Activated CD8-positive, alpha-beta memory T cell treated with anti-CD3 and anti-CD28 coated beads, Interleukin-2, amount 50 U/mL, for 1 hour (primary cell): ENCODE data around the gene CD44.
A peak's percentile ranks its signal among the peaks of the same experiment; 100 is the strongest.

Experiments
- DNase-seq: peaks from one replicate; pipeline ENCODE4 v3.0.0-alpha.2; 2020; ENCODE audit errors: extremely low read depth

CD44 gene

GRCh38 chr11:35177370-35177769 lies 38.4 kb downstream of the CD44 start:
- peak; percentile 28 for DNase-seq

DNA sequence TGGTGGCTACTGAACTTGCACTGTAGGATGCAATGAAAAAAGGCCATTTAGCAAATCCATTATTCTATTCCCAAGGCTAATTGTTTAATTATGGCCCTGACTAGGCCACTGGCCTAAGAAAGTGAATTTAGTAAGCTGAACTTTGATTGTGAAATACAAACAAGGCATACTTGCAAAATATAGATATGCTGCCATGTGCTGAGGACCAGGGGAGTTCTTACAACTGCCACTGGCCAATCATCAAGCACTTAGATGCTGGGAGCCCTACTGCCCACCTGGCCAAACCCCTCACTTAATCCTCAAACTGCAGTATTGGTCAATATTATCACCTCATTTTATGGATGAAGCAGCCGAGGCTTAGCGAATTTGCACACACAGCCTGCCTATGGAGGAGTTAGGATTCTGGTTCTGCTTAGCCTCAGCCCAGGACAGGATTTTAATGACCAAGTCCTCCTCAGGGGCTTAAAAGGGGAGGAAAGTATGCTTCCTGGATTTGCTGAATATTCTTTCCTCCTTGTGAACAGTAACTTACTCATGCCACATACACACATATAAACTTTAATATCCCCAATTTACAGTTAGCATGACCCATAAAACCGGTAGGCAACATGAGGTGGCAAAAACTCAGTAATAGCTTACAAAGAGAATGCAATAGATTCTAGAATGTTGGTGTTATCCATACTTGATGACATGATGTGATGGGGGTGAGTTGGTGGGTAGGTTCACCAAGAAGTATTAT lies 39.3 kb downstream of the CD44 start:
- DNase-seq: no peak

- DNase-seq: no peak
Observed at GRCh38 chr11:35178873-35179272, 39.9 kb downstream of the CD44 start.

DNA sequence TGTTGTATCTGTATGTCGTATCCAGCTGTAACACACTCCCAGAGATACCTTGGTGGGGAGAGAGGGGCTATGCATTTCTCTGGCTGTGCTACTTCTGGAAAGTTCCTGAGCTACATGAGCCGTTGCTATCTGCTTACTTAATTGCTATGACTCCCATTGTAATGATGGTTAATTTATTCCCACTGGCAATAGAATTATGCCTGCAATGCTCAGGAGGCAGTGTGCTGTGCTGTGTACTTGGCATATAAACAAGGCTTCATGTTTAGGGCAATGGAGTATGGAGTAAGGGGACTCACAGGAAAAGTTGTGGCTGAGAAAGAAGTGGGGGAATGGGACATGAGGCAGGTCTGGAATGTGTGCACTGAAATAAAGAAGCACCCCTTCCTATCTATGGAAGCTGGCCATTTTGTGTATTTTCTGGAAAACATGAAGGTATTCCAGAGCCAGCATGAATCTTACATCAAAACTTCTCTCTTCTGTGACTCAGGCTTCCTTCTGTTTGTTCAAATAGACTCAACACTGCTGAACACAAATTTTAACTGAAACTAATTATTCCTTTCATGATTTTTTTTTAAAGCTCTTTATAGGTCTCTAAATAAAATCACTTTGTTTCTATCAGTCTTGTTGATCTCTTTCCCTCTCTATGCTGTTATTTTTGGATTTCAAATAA lies 40.6 kb downstream of the CD44 start:
- DNase-seq: no peak

GRCh38 chr11:35180317-35181233 lies 41.6 kb downstream of the CD44 start:
- no peak for DNase-seq

- no peak for DNase-seq
Observed at GRCh38 chr11:35182317-35182939, 43.5 kb downstream of the CD44 start.

- no peak for DNase-seq
Observed at GRCh38 chr11:35183326-35183925, 44.5 kb downstream of the CD44 start.

DNA sequence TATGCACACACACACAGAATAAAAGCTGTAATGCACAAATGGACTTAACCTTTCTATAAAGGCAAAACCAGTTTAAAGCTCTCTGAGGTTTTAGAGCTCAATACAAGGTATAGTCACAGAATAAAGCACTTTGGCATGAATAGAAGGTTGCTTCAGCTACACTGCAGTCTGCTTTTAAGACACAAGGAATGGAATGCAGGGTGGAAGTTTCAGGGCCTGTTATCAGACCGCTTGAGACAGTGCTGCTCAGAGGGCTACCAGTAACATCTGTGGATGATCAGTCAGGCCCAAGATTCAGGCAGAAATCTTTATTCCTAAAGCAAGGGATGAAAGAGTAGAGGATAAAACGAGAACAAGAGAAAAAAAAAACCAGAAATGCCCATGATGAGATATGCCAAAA lies 46.7 kb downstream of the CD44 start:
- DNase-seq: no peak

- DNase-seq: no peak
Observed at GRCh38 chr11:35187996-35188395, 49.0 kb downstream of the CD44 start.

GRCh38 chr11:35190804-35191348 lies 51.9 kb downstream of the CD44 start:
- DNase-seq: no peak

DNA sequence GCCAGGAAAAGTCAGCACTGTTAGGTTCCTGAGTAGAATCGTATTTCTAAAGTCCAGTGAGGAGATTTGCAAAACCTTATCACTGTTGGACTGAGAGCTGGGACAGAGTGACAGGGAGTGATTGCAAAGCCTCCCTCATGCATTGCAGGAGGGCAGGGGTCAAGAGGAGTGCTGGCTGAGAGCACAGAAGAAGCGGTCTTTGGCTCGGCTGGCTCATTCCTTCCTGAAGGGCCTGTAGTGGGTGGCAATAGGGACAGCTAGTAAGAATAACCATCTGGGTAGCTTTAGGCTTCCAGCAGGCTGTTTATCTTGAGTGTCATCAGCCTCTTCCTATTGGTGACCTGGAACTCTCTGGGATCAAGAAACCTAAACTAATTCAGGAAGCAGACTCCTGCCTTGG lies 53.4 kb downstream of the CD44 start:
- no peak for DNase-seq

DNA sequence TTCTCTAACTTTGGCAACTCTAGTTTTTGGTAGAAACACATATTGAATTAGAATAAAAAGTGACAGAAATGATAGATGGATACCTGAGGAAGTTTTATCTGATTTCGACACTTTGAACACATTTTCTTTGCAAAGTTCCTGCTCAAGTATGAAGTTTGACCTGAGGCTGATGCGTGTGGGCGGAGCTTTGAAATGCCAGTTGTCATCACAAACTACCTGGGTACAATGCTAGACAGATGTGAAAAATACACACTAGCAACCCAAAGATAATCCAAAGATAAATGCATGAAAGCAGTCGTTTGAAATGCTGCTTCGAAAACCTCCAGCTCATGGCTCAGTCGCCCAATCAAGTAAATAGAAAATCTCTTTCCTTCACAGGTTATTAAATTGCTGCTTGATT lies 54.8 kb downstream of the CD44 start:
- DNase-seq: no peak

DNA sequence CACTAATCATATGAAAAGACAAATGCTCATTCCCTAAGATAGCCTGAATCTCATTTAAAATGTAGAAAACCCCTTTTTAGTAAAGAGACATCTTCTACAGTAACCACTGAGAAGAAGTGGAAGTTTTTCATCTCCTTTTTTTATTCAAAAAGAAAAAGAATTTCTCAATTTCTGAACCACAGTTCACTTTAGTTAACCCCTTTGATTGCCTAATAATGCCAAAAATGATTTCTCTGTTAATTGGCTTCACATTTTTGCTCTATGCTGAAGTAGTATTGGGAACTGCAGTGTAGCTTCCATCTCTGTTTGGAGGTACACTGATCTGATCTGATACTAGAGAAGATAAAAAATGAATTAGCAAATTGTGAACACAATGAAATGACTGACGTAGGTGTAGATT lies 58.3 kb downstream of the CD44 start:
- DNase-seq: no peak

- no peak for DNase-seq
Observed at GRCh38 chr11:35200811-35201341, 61.9 kb downstream of the CD44 start.

- DNase-seq: no peak
Observed at GRCh38 chr11:35204614-35205013, 65.6 kb downstream of the CD44 start.

DNA sequence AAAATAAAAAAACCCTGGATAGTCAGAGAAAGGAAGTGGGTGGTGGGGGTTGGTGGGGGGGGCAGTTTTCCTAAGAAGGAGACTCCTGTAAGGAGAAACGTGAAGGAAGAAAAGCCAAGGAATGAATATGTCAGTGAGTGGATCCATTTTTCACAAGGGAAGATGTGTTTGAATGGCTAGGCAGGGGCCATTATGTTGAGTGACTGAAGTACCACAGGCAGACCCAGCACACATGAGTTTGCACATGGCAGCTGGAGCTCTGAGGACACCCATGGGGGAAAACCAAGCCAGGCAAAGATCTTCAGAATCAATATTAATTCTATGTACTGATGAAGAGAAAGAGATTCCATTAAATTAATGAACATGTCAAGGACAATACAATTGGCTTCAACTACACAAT lies 67.6 kb downstream of the CD44 start:
- no peak for DNase-seq

DNA sequence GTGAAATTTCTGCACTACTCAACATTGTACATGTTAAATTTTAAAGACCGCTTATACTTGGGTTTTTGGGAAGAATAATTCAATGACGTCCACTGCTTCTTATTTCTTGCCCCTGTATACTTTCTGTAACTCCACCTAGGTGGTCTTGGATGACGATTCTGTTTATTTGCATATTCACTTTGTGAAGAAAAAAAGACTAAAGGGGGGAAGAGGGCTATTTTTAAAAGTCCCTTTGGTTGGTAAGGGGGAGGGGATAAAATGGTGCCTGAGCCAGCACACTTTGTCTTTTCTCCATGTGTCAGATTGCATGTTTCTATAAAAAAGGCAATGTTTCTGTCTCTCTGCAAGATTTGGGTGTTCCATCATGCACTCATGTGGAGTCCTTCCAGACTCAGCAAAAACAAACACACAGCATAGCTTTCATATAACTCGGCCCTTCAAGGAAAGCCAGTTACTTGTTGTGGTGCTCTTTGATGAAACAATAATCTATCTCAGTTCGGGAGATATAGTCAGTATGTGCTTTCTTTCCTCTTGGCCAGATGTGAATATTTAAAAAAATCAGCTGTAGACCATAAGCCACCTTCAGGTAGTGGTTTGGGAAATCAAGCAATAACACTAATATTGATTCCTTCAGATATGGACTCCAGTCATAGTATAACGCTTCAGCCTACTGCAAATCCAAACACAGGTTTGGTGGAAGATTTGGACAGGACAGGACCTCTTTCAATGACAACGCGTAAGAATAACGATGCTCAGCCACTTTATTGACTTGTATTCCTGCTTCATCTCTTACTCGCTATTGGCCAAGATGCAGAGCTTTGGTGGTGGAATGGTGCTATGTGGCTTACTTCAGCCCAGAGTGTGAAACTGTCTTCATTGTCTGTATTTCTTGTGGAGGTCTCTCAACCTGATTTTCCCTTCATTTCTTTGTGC lies 68.8 kb downstream of the CD44 start:
- no peak for DNase-seq

GRCh38 chr11:35208795-35209194 lies 69.8 kb downstream of the CD44 start:
- DNase-seq: no peak

DNA sequence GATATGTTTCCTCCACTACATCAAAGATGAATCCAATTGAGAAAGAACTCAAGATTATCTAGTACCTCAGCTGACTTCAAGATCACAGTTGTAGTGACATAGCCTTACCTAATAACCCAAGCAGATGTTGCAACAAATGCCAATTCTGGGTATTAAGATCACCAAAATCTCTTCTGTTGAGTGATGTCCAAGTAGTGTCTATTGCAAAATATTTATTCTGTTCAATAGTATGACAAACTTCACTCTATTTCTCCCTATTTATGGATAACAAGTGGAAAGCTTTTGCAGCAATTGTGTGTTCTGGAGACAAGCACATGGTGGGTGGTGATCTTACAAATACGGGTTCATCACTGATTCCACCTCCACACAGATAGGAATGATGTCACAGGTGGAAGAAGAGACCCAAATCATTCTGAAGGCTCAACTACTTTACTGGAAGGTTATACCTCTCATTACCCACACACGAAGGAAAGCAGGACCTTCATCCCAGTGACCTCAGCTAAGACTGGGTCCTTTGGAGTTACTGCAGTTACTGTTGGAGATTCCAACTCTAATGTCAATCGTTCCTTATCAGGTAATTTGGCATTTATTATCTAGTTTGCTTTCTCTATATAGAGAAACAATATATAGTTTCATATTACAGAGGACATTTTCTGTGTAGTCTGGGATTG lies 72.0 kb downstream of the CD44 start:
- no peak for DNase-seq
